ENCODE measurements around the gene SNED1. TPM values are rescaled to one million over a fixed set of nuclear protein-coding genes. Genes with fewer than 3 reads are reported as not detected.

SNED1 gene
- polyA plus RNA-seq, 1 donor from 2014 or later = 0.32 TPM

GRCh38 chr2:241073166-241074064 is 75.0 kb downstream of the SNED1 start:
- H3F3A ChIP-seq (ENCODE audit: insufficient read depth, low read length, poor library complexity, severe bottlenecking) = no peaks in the 10 kb centered on the region
- no peak overlapping the region for H3K27ac ChIP-seq (ENCODE audit: low read length)
- H3K4me3 ChIP-seq (ENCODE audit: low read length) = no peak overlapping the region
- no peaks in the 10 kb centered on the region for H3K27me3 ChIP-seq (ENCODE audit: insufficient read depth, low read depth, low read length)
- TF ChIP-seq CTCF (IDR thresholded peaks at IDR 0.05; ENCODE audit: poor library complexity, severe bottlenecking) = no peak
- H2AFZ ChIP-seq (ENCODE audit: low read depth, low read length) = no peak overlapping the region
- no peaks in the 10 kb centered on the region for H3K9me2 ChIP-seq (ENCODE audit: insufficient read depth, low read length)
- H3K36me3 ChIP-seq (ENCODE audit: insufficient read depth, low read length) = no peaks in the 10 kb centered on the region
- no peak overlapping the region for H3K4me2 ChIP-seq (ENCODE audit: low read length)
- no peaks in the 10 kb centered on the region for H4K20me1 ChIP-seq (ENCODE audit: insufficient read depth)
- no peak overlapping the region for H3K9ac ChIP-seq (ENCODE audit: low read length)
- no peaks in the 10 kb centered on the region for H3K79me2 ChIP-seq (replicated peaks; ENCODE audit: insufficient read depth, low read length)
- H3K9me3 ChIP-seq (ENCODE audit: low read length) = no peaks in the 10 kb centered on the region

GRCh38 chr2:241074065-241074818 is 75.8 kb downstream of the SNED1 start:
- Histone ChIP-seq H3K27me3 (ENCODE audit: insufficient read depth, low read depth, low read length) (no peaks in the 10 kb centered on the region), H3K4me3 (ENCODE audit: low read length) (no peak overlapping the region), H3K9me2 (ENCODE audit: insufficient read depth, low read length) (no peaks in the 10 kb centered on the region), H4K20me1 (ENCODE audit: insufficient read depth) (no peaks in the 10 kb centered on the region), H2AFZ (ENCODE audit: low read depth, low read length) (no peak overlapping the region), H3K36me3 (ENCODE audit: insufficient read depth, low read length) (no peaks in the 10 kb centered on the region), H3K9me3 (ENCODE audit: low read length) (no peaks in the 10 kb centered on the region), H3F3A (ENCODE audit: insufficient read depth, low read length, poor library complexity, severe bottlenecking) (no peaks in the 10 kb centered on the region), H3K79me2 (replicated peaks; ENCODE audit: insufficient read depth, low read length) (no peaks in the 10 kb centered on the region), H3K27ac (ENCODE audit: low read length) (no peak overlapping the region), H3K4me2 (ENCODE audit: low read length) (no peak overlapping the region), H3K9ac (ENCODE audit: low read length) (no peak overlapping the region)
- TF ChIP-seq CTCF (IDR thresholded peaks at IDR 0.05; ENCODE audit: poor library complexity, severe bottlenecking) = no peak
- TF ChIP-seq SMC3 (conservative IDR thresholded peaks at IDR 0.05; ENCODE audit: poor library complexity) = no peak
- TF ChIP-seq REST (IDR thresholded peaks at IDR 0.05; ENCODE audit: borderline replicate concordance) = no peak

All from neural cell (in vitro differentiated cells).